SK-N-SH (cell line): ENCODE data around the gene FGD2. TPM values are rescaled to one million over a fixed set of nuclear protein-coding genes. Genes with fewer than 3 reads are reported as not detected.

ENCODE experiments used
- CTCF ChIA-PET: fragments of 300-600, 350-600 bp; formaldehyde crosslinking; extraction: SDS; loops from one replicate; lab custom pipeline; 2021; lab: Yijun Ruan, JAX
- POLR2A ChIA-PET: fragments of 350-600 bp; sonication (Branson Sonifier 250); formaldehyde crosslinking; extraction: SDS; loops from one replicate; lab custom pipeline; 2020; ENCODE audit warnings: antibody characterized with exemption, inconsistent platforms; lab: Yijun Ruan, JAX
- DNase-seq: peaks from one replicate; pipeline ENCODE4 v3.0.0; 2012
- H2AFZ ChIP-seq: fragments of 200-600 bp; sonication (generic); 2 replicates; pipeline ENCODE4 v1.8.1; 2016; ENCODE audit warnings: antibody characterized with exemption, mild to moderate bottlenecking, low read depth
- H3F3A ChIP-seq: fragments of 200-600 bp; sonication (generic); replicated peaks from 2 replicates; pipeline ENCODE3; 2016; ENCODE audit warnings: antibody characterized with exemption, mild to moderate bottlenecking; ENCODE audit not compliant: insufficient read depth
- H3K27ac ChIP-seq, 2 experiments: fragments of 200-500 bp in 1 of 2; fragments of 200-600 bp in 1 of 2; sonication (Bioruptor generic) in 1 of 2; sonication (generic), shearing (Covaris generic) in 1 of 2; 2 replicates each; pipeline versions ENCODE4 v1.5.1 to v1.6.1; 2014 to 2016; ENCODE audit warnings: low read depth in 2 of 2, inconsistent platforms in 1 of 2, low read length in 1 of 2, mild to moderate bottlenecking in 1 of 2, mixed read lengths in 1 of 2
- H3K27me3 ChIP-seq: fragments of 200-600 bp; sonication (generic), shearing (Covaris generic); 2 replicates; pipeline ENCODE4 v1.6.1; 2016; ENCODE audit warnings: mixed run types; ENCODE audit not compliant: insufficient read depth
- H3K36me3 ChIP-seq, 2 experiments: fragments of 200-500 bp in 1 of 2; fragments of 200-600 bp in 1 of 2; sonication (Bioruptor generic) in 1 of 2; sonication (generic) in 1 of 2; replicated peaks in 1 of 2; 2 replicates each; pipeline versions ENCODE3 to v1.5.1; 2014 to 2016; ENCODE audit warnings: low read length in 1 of 2, mild to moderate bottlenecking in 1 of 2; ENCODE audit not compliant: insufficient read depth in 2 of 2, control insufficient read depth in 1 of 2
- H3K4me1 ChIP-seq, 2 experiments: fragments of 200-500 bp in 1 of 2; fragments of 200-600 bp in 1 of 2; sonication (Bioruptor generic) in 1 of 2; sonication (generic), shearing (Covaris generic) in 1 of 2; 2 replicates each; pipeline versions ENCODE4 v1.5.1 to v1.6.1; 2014 to 2016; ENCODE audit warnings: low read depth in 1 of 2, low read length in 1 of 2, mixed run types in 1 of 2; ENCODE audit not compliant: insufficient read depth in 2 of 2, control insufficient read depth in 1 of 2
- H3K4me2 ChIP-seq: fragments of 200-600 bp; sonication (generic), shearing (Covaris generic); 2 replicates; pipeline ENCODE4 v1.6.1; 2017; ENCODE audit warnings: mixed run types
- H3K4me3 ChIP-seq, 2 experiments: fragments of 200-500 bp in 1 of 2; fragments of 200-600 bp in 1 of 2; sonication (Bioruptor generic) in 1 of 2; sonication (generic), shearing (Covaris generic) in 1 of 2; 2 replicates each; pipeline versions ENCODE4 v1.5.1 to v1.8.1; 2014 to 2016; ENCODE audit warnings: low read depth in 2 of 2, inconsistent platforms in 1 of 2, low read length in 1 of 2, mild to moderate bottlenecking in 1 of 2, mixed read lengths in 1 of 2, moderate library complexity in 1 of 2
- H3K79me2 ChIP-seq: fragments of 200-600 bp; sonication (generic); 2 replicates; pipeline ENCODE4 v1.8.1; 2017; ENCODE audit warnings: mild to moderate bottlenecking; ENCODE audit not compliant: insufficient read depth
- H3K9ac ChIP-seq: fragments of 200-600 bp; sonication (generic); 2 replicates; pipeline ENCODE4 v1.6.1; 2017; ENCODE audit warnings: mixed run types
- H3K9me2 ChIP-seq: fragments of 200-600 bp; sonication (generic); 2 replicates; pipeline ENCODE4 v1.6.1; 2017; ENCODE audit warnings: mixed run types
- H3K9me3 ChIP-seq: fragments of 200-600 bp; sonication (generic); 2 replicates; pipeline ENCODE4 v1.6.1; 2017; ENCODE audit warnings: mixed run types, mild to moderate bottlenecking, moderate library complexity
- H4K20me1 ChIP-seq: fragments of 200-600 bp; sonication (generic); 2 replicates; pipeline ENCODE4 v1.6.1; 2017; ENCODE audit warnings: mild to moderate bottlenecking, mixed run types; ENCODE audit not compliant: insufficient read depth
- CHD2 ChIP-seq: fragments of 150-350 bp; IDR thresholded peaks from 2 replicates; pipeline ENCODE4 v1.6.1; 2018; ENCODE audit warnings: low read length; ENCODE audit not compliant: partially characterized antibody
- ELF1 ChIP-seq: IDR thresholded peaks from 2 replicates; pipeline ENCODE4 v1.4.0; 2012
- EP300 ChIP-seq, 2 experiments: IDR thresholded peaks; 2 replicates each; pipeline versions ENCODE4 v1.4.0 to v1.6.1; 2012; ENCODE audit warnings: borderline replicate concordance in 1 of 2, low read depth in 1 of 2, low read length in 1 of 2
- FOXJ3 ChIP-seq: sonication (generic); formaldehyde crosslinking; IDR thresholded peaks from 2 replicates; pipeline ENCODE4 v1.5.1; 2020; ENCODE audit warnings: mild to moderate bottlenecking, missing genetic modification reagents
- FOXM1 ChIP-seq: IDR thresholded peaks from 2 replicates; pipeline ENCODE4 v1.4.0; 2012; ENCODE audit warnings: low read depth, mild to moderate bottlenecking
- GABPA ChIP-seq: IDR thresholded peaks from 2 replicates; pipeline ENCODE4 v1.4.0; 2012; ENCODE audit warnings: low read depth, mild to moderate bottlenecking
- GATA2 ChIP-seq: sonication (generic); formaldehyde crosslinking; IDR thresholded peaks from 2 replicates; pipeline ENCODE4 v1.5.0; 2020; ENCODE audit warnings: mild to moderate bottlenecking, missing genetic modification reagents
- JUND ChIP-seq: IDR thresholded peaks from 2 replicates; pipeline ENCODE4 v1.4.0; 2012
- MEF2A ChIP-seq: IDR thresholded peaks from 2 replicates; pipeline ENCODE4 v1.4.0; 2012; ENCODE audit warnings: low read depth, borderline replicate concordance
- NFIC ChIP-seq: IDR thresholded peaks from 2 replicates; pipeline ENCODE4 v1.4.0; 2012; ENCODE audit warnings: borderline replicate concordance
- POLR2AphosphoS5 ChIP-seq: IDR thresholded peaks from 2 replicates; pipeline ENCODE4 v1.6.1; 2012; ENCODE audit warnings: low read depth, low read length
- RAD21 ChIP-seq: IDR thresholded peaks from 2 replicates; pipeline ENCODE4 v1.6.1; 2012; ENCODE audit warnings: mild to moderate bottlenecking, low read length
- RCOR1 ChIP-seq: fragments of 150-350 bp; IDR thresholded peaks from 2 replicates; pipeline ENCODE4 v1.6.1; 2017; ENCODE audit warnings: antibody characterized with exemption, low read length
- REST ChIP-seq: IDR thresholded peaks from 2 replicates; pipeline ENCODE4 v1.6.1; 2012; ENCODE audit warnings: mild to moderate bottlenecking, low read depth, low read length, moderate library complexity
- RFX5 ChIP-seq: IDR thresholded peaks from 2 replicates; pipeline ENCODE4 v1.6.1; 2012; ENCODE audit warnings: mild to moderate bottlenecking, improper control_type of control experiment, low read length
- TAF1 ChIP-seq: IDR thresholded peaks from 2 replicates; pipeline ENCODE4 v1.6.1; 2012; ENCODE audit warnings: low read depth, mild to moderate bottlenecking, low read length, moderate library complexity, borderline replicate concordance
- TCF12 ChIP-seq: IDR thresholded peaks from 2 replicates; pipeline ENCODE4 v1.4.0; 2012
- USF1 ChIP-seq: IDR thresholded peaks from 2 replicates; pipeline ENCODE4 v1.4.0; 2012; ENCODE audit warnings: low read depth, borderline replicate concordance
- WGBS: methylation state at CpG from one replicate; pipeline ENCODE4 v1.1.6; 2017; ENCODE audit warnings: low lambda C conversion rate; 5-methylcytosine and 5-hydroxymethylcytosine counted together
- polyA plus RNA-seq, 3 experiments: library from polyadenylated mRNA; depleted of rRNA; stranded (reverse); fragments of >200 nt; gene quantifications; 2 replicates each; pipeline ENCODE4 v1.2.3, GENCODE V29; 2012
- TF ChIP-seq, protein P1 (sequence below): IDR thresholded peaks from 2 replicates; pipeline ENCODE4 v1.4.0; 2012; ENCODE audit warnings: low read depth
- TF ChIP-seq, protein P2 (sequence below): IDR thresholded peaks from 2 replicates; pipeline ENCODE4; 2012

Gene FGD2
- polyA plus RNA-seq, 1 of the 3 experiments (the other 2 are of a cell fraction), result not detected

GRCh38 chr6:36955671-36956445 is 49.6 kb upstream of the FGD2 start:
- peaks cover 0 to 2% of the 10 kb centered on the region in 2 experiments; a peak in 1 of 4 replicates for H3K4me1 ChIP-seq
- TF ChIP-seq, protein P1, sequence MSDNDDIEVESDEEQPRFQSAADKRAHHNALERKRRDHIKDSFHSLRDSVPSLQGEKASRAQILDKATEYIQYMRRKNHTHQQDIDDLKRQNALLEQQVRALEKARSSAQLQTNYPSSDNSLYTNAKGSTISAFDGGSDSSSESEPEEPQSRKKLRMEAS, result no peak
- no peak for TF ChIP-seq EP300 (IDR thresholded peaks at IDR 0.05; ENCODE audit: borderline replicate concordance in 1 of 2, low read depth in 1 of 2, low read length in 1 of 2)
- no peak for TF ChIP-seq RFX5
- TF ChIP-seq NFIC, result no peak
- no peak for TF ChIP-seq MEF2A
- TF ChIP-seq TAF1, result no peak
- no peak for TF ChIP-seq ELF1
- TF ChIP-seq, protein P2, sequence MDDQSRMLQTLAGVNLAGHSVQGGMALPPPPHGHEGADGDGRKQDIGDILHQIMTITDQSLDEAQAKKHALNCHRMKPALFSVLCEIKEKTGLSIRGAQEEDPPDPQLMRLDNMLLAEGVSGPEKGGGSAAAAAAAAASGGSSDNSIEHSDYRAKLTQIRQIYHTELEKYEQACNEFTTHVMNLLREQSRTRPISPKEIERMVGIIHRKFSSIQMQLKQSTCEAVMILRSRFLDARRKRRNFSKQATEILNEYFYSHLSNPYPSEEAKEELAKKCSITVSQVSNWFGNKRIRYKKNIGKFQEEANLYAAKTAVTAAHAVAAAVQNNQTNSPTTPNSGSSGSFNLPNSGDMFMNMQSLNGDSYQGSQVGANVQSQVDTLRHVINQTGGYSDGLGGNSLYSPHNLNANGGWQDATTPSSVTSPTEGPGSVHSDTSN, result no peak
- TF ChIP-seq GABPA, result no peak
- no peak for TF ChIP-seq RAD21
- TF ChIP-seq FOXJ3 (CRISPR knock-in tag), result no peak
- TF ChIP-seq POLR2AphosphoS5, result no peak
- TF ChIP-seq CHD2, result no peak
- TF ChIP-seq USF1, result no peak
- no peak for TF ChIP-seq GATA2 (CRISPR knock-in tag)
- no peak for TF ChIP-seq RCOR1
- POLR2A ChIA-PET, result interaction anchor here (0.7 kb wide), 1 partner anchor 1112 kb away, joined by 3 read pairs; no protein-coding TSS in a partner anchor
- CTCF ChIA-PET, result interaction anchor here (1.3 to 2.6 kb wide), 2 partner anchors 32 to 63 kb away, joined by 3 to 10 read pairs; no protein-coding TSS in a partner anchor
- no peak for DNase-seq
- no peaks in the 10 kb centered on the region for H3K9me2 ChIP-seq
- no peaks in the 10 kb centered on the region for H3K9me3 ChIP-seq
- H3K27ac ChIP-seq, result no peak overlapping the region
- H3F3A ChIP-seq, result peaks cover 5% of the 10 kb centered on the region
- H3K4me2 ChIP-seq, result no peak overlapping the region
- no peaks in the 10 kb centered on the region for H3K27me3 ChIP-seq
- no peak overlapping the region for H3K9ac ChIP-seq
- H3K79me2 ChIP-seq, result no peaks in the 10 kb centered on the region
- no peaks in the 10 kb centered on the region for H3K36me3 ChIP-seq
- no peaks in the 10 kb centered on the region for H4K20me1 ChIP-seq
- no peak overlapping the region for H2AFZ ChIP-seq
- 79% methylated on average over 8 of the region's 9 CpGs for WGBS
- H3K4me3 ChIP-seq, result no peak overlapping the region

GRCh38 chr6:36956446-36956820 is 49.0 kb upstream of the FGD2 start:
- ChIA-PET POLR2A (interaction anchor here (0.7 kb wide), 1 partner anchor 81 kb away, joined by 3 read pairs; the partner anchor contains the start of gene PPIL1), CTCF (interaction anchor here (2.6 kb wide), 1 partner anchor 62 kb away, joined by 10 read pairs; no protein-coding TSS in a partner anchor)
- no peak for TF ChIP-seq JUND
- TF ChIP-seq RAD21, result no peak
- TF ChIP-seq RFX5, result no peak
- TF ChIP-seq GATA2 (CRISPR knock-in tag), result no peak
- no peak for TF ChIP-seq EP300 (IDR thresholded peaks at IDR 0.05; ENCODE audit: borderline replicate concordance in 1 of 2, low read depth in 1 of 2, low read length in 1 of 2)
- TF ChIP-seq RCOR1, result no peak
- no peak for TF ChIP-seq CHD2
- TF ChIP-seq FOXM1, result no peak
- no peak for TF ChIP-seq REST
- no peak for TF ChIP-seq TCF12
- peaks cover 5% of the 10 kb centered on the region for H3F3A ChIP-seq
- peaks cover 0 to 2% of the 10 kb centered on the region in 2 experiments; a peak in 1 of 4 replicates for H3K4me1 ChIP-seq
- no peak overlapping the region for H3K9ac ChIP-seq
- no peaks in the 10 kb centered on the region for H3K79me2 ChIP-seq
- no peaks in the 10 kb centered on the region for H3K9me3 ChIP-seq
- no peak for DNase-seq
- H2AFZ ChIP-seq, result no peak overlapping the region
- no peaks in the 10 kb centered on the region for H3K27me3 ChIP-seq
- no peaks in the 10 kb centered on the region for H3K9me2 ChIP-seq
- H3K36me3 ChIP-seq, result no peaks in the 10 kb centered on the region
- H3K4me2 ChIP-seq, result no peak overlapping the region
- H3K4me3 ChIP-seq, result no peak overlapping the region
- no peaks in the 10 kb centered on the region for H4K20me1 ChIP-seq
- H3K27ac ChIP-seq, result no peak overlapping the region
